CD4-positive, CD25-positive, alpha-beta regulatory T cell (primary cell): ENCODE measurements around the gene RETREG2. TPM values are rescaled to one million over a fixed set of nuclear protein-coding genes. Genes with fewer than 3 reads are reported as not detected.

ENCODE experiments used
- ATAC-seq, 2 donors: fragments of 150-1000 bp; cut with Tn5 transposase; one replicate each; pipeline ENCODE4 v1.10.0; 2021; ENCODE audit warnings: low read depth in 2 of 2, moderate number of reproducible peaks in 2 of 2, moderate library complexity in 1 of 2
- DNase-seq, 3 donors: peaks; one replicate each; pipeline versions ENCODE4 v3.0.0 to v3.0.0-alpha.2; 2012 to 2022; ENCODE audit warnings: mixed read lengths in 1 of 3
- H3K27ac ChIP-seq: one replicate; pipeline ENCODE4 v1.7.0; 2013; ENCODE audit warnings: mild to moderate bottlenecking, low read length; ENCODE audit not compliant: insufficient read depth, poor library complexity, severe bottlenecking
- H3K27me3 ChIP-seq: one replicate; pipeline ENCODE4 v1.7.0; 2013; ENCODE audit warnings: low read length; ENCODE audit not compliant: control insufficient read depth, insufficient read depth
- H3K36me3 ChIP-seq: one replicate; pipeline ENCODE4 v1.7.0; 2013; ENCODE audit warnings: mild to moderate bottlenecking, low read length, moderate library complexity; ENCODE audit not compliant: control insufficient read depth, insufficient read depth
- H3K4me1 ChIP-seq: 2 replicates; pipeline ENCODE4 v1.7.0; 2013; ENCODE audit warnings: mild to moderate bottlenecking, low read length; ENCODE audit not compliant: insufficient read depth, control insufficient read depth, poor library complexity, severe bottlenecking
- H3K4me3 ChIP-seq: one replicate; pipeline ENCODE4 v1.7.0; 2013; ENCODE audit warnings: low read depth, mild to moderate bottlenecking, low read length, moderate library complexity
- H3K9me3 ChIP-seq, 2 experiments: 1 replicate in 1 of 2; 2 replicates in 1 of 2; pipeline ENCODE4 v1.7.0; 2013; ENCODE audit warnings: low read length in 2 of 2, mild to moderate bottlenecking in 1 of 2, moderate library complexity in 1 of 2; ENCODE audit not compliant: control insufficient read depth in 2 of 2
- H3K27ac Mint-ChIP-seq, 3 donors: one replicate each; pipeline ENCODE4 v1.8.0; 2020 to 2022; ENCODE audit warnings: mild to moderate bottlenecking in 3 of 3, mixed read lengths in 3 of 3, moderate library complexity in 2 of 3
- H3K27me3 Mint-ChIP-seq: one replicate; pipeline ENCODE4 v1.8.0; 2022; ENCODE audit warnings: mild to moderate bottlenecking, mixed read lengths
- H3K36me3 Mint-ChIP-seq: one replicate; pipeline ENCODE4 v1.8.0; 2020; ENCODE audit warnings: mixed read lengths
- H3K4me1 Mint-ChIP-seq, 4 donors: one replicate each; pipeline ENCODE4 v1.8.0; 2020 to 2022; ENCODE audit warnings: mixed read lengths in 4 of 4, mild to moderate bottlenecking in 1 of 4
- H3K4me3 Mint-ChIP-seq, 4 donors: one replicate each; pipeline ENCODE4 v1.8.0; 2020 to 2022; ENCODE audit warnings: mild to moderate bottlenecking in 4 of 4, mixed read lengths in 4 of 4, moderate library complexity in 3 of 4
- H3K9me3 Mint-ChIP-seq, 7 donors: one replicate each; pipeline ENCODE4 v1.8.0; 2020 to 2022; ENCODE audit warnings: mixed read lengths in 7 of 7, mild to moderate bottlenecking in 3 of 7, moderate library complexity in 2 of 7
- polyA plus RNA-seq, 4 donors: library from polyadenylated mRNA; unstranded; fragments of 300-500 nt; fragmentation: Illumina TruSeq; gene quantifications; one replicate each; pipeline ENCODE4 v1.2.3, GENCODE V29; 2021
- total RNA-seq: library from RNA; stranded (reverse); gene quantifications from one replicate; pipeline ENCODE4 v1.2.3, GENCODE V29; 2022

The RETREG2 gene
- total and polyA plus RNA-seq, 5 donors from 2014 or later = 62.8 to 89.7 (median 77.4) TPM

- peaks cover 0 to 2% (median 0%) of the 10 kb centered on the region in 7 donors for H3K9me3 Mint-ChIP-seq
- H3K27ac Mint-ChIP-seq = peak overlapping the region in 1 of 3 donors; percentile 67
- no peak overlapping the region for H3K27ac ChIP-seq
- H3K36me3 Mint-ChIP-seq = peaks cover 21% of the 10 kb centered on the region
- H3K27me3 ChIP-seq = no peaks in the 10 kb centered on the region
- H3K4me1 Mint-ChIP-seq = peaks cover 9 to 26% (median 15%) of the 10 kb centered on the region in 4 donors
- no peak for DNase-seq
- H3K27me3 Mint-ChIP-seq = no peaks in the 10 kb centered on the region
- H3K9me3 ChIP-seq = no peaks in the 10 kb centered on the region
- H3K4me1 ChIP-seq = peaks cover 23% of the 10 kb centered on the region
- ATAC-seq = no peak
- H3K4me3 ChIP-seq = no peak overlapping the region
- peak overlapping the region; percentile 85 to 89 (median 86) for H3K4me3 Mint-ChIP-seq
- H3K36me3 ChIP-seq = peaks cover 42% of the 10 kb centered on the region
Observed at GRCh38 chr2:219219784-219220532, 41.9 kb downstream of the RETREG2 start.

GRCh38 chr2:219220652-219221402, 42.8 kb downstream of the RETREG2 start:
- peaks cover 0 to 2% (median 0%) of the 10 kb centered on the region in 7 donors for H3K9me3 Mint-ChIP-seq
- no peak overlapping the region for H3K27ac ChIP-seq
- no peaks in the 10 kb centered on the region for H3K27me3 Mint-ChIP-seq
- H3K36me3 ChIP-seq = peaks cover 51% of the 10 kb centered on the region
- peaks cover 23% of the 10 kb centered on the region for H3K4me1 ChIP-seq
- H3K4me1 Mint-ChIP-seq = peaks cover 9 to 31% (median 16%) of the 10 kb centered on the region in 4 donors
- no peaks in the 10 kb centered on the region for H3K27me3 ChIP-seq
- no peak overlapping the region for H3K27ac Mint-ChIP-seq
- peaks cover 26% of the 10 kb centered on the region for H3K36me3 Mint-ChIP-seq
- H3K9me3 ChIP-seq = no peaks in the 10 kb centered on the region
- H3K4me3 ChIP-seq = no peak overlapping the region
- DNase-seq = no peak
- no peak for ATAC-seq
- peak overlapping the region in 1 of 4 donors; percentile 87 for H3K4me3 Mint-ChIP-seq

- Histone ChIP-seq H3K27me3 (no peaks in the 10 kb centered on the region), H3K4me1 (peaks cover 23% of the 10 kb centered on the region), H3K4me3 (no peak overlapping the region), H3K27ac (no peak overlapping the region), H3K36me3 (peaks cover 59% of the 10 kb centered on the region), H3K9me3 (no peaks in the 10 kb centered on the region)
- ATAC-seq (no peak), DNase-seq (no peak)
- peak overlapping the region in 2 of 4 donors; percentile 32 to 83 for H3K4me3 Mint-ChIP-seq
- H3K9me3 Mint-ChIP-seq = peaks cover 0 to 2% (median 0%) of the 10 kb centered on the region in 7 donors
- no peaks in the 10 kb centered on the region for H3K27me3 Mint-ChIP-seq
- peak overlapping the region in 1 of 3 donors; percentile 66 for H3K27ac Mint-ChIP-seq
- H3K4me1 Mint-ChIP-seq = peaks cover 11 to 31% (median 19%) of the 10 kb centered on the region in 4 donors
- H3K36me3 Mint-ChIP-seq = peaks cover 28% of the 10 kb centered on the region
Observed at GRCh38 chr2:219221957-219222518, 44.0 kb downstream of the RETREG2 start.

- peak overlapping the region in 1 of 3 donors; percentile 52 for H3K27ac Mint-ChIP-seq
- Histone ChIP-seq H3K4me3 (no peak overlapping the region), H3K27me3 (no peaks in the 10 kb centered on the region), H3K27ac (no peak overlapping the region), H3K36me3 (peaks cover 59% of the 10 kb centered on the region), H3K9me3 (no peaks in the 10 kb centered on the region), H3K4me1 (peaks cover 26% of the 10 kb centered on the region)
- no peaks in the 10 kb centered on the region for H3K27me3 Mint-ChIP-seq
- peak overlapping the region in 2 of 4 donors; percentile 38 to 98 for H3K4me3 Mint-ChIP-seq
- H3K9me3 Mint-ChIP-seq = peaks cover 0 to 2% (median 0%) of the 10 kb centered on the region in 7 donors
- ATAC-seq (no peak), DNase-seq (no peak)
- H3K4me1 Mint-ChIP-seq = peaks cover 11 to 37% (median 19%) of the 10 kb centered on the region in 4 donors
- peaks cover 28% of the 10 kb centered on the region for H3K36me3 Mint-ChIP-seq
Observed at GRCh38 chr2:219223831-219224610, 45.9 kb downstream of the RETREG2 start.

GRCh38 chr2:219225350-219225749, 47.3 kb downstream of the RETREG2 start:
- Histone ChIP-seq H3K27ac (no peak overlapping the region), H3K27me3 (no peaks in the 10 kb centered on the region), H3K4me1 (peaks cover 24% of the 10 kb centered on the region), H3K4me3 (no peak overlapping the region), H3K9me3 (no peaks in the 10 kb centered on the region), H3K36me3 (peaks cover 56% of the 10 kb centered on the region)
- peaks cover 11 to 42% (median 27%) of the 10 kb centered on the region in 4 donors for H3K4me1 Mint-ChIP-seq
- ATAC-seq = no peak
- H3K27me3 Mint-ChIP-seq = no peaks in the 10 kb centered on the region
- peak overlapping the region in 2 of 4 donors; percentile 92 to 98 for H3K4me3 Mint-ChIP-seq
- DNase-seq = no peak
- peaks cover 0 to 1% (median 0%) of the 10 kb centered on the region in 7 donors for H3K9me3 Mint-ChIP-seq
- H3K36me3 Mint-ChIP-seq = peaks cover 28% of the 10 kb centered on the region
- no peak overlapping the region for H3K27ac Mint-ChIP-seq

- H3K4me1 Mint-ChIP-seq = peaks cover 12 to 65% (median 37%) of the 10 kb centered on the region in 4 donors
- H3K27ac Mint-ChIP-seq = peak overlapping the region; percentile 72 to 80 (median 79)
- H3K27me3 Mint-ChIP-seq = no peaks in the 10 kb centered on the region
- H3K4me1 ChIP-seq = peaks cover 43% of the 10 kb centered on the region
- peaks cover 51% of the 10 kb centered on the region for H3K36me3 ChIP-seq
- H3K27ac ChIP-seq = peak overlapping the region; percentile 90
- peak in 1 of 3 donors; percentile 13 for DNase-seq
- peaks cover 40% of the 10 kb centered on the region for H3K36me3 Mint-ChIP-seq
- H3K4me3 ChIP-seq = peak overlapping the region; percentile 86
- no peak for ATAC-seq
- H3K4me3 Mint-ChIP-seq = peak overlapping the region; percentile 85 to 98 (median 88)
- H3K27me3 ChIP-seq = no peaks in the 10 kb centered on the region
- H3K9me3 ChIP-seq = no peaks in the 10 kb centered on the region
- no peaks in the 10 kb centered on the region for H3K9me3 Mint-ChIP-seq
Observed at GRCh38 chr2:219228041-219228910, 50.2 kb downstream of the RETREG2 start.
